H9 (cell line): ENCODE data around the gene TFR2. TPM values are rescaled to one million over a fixed set of nuclear protein-coding genes. Genes with fewer than 3 reads are reported as not detected.

Experiments used
- DNase-seq: peaks from one replicate; pipeline ENCODE4 v3.0.0-alpha.2; 2017
- H2AFZ ChIP-seq: one replicate; pipeline ENCODE4 v1.6.1; 2013; ENCODE audit warnings: mild to moderate bottlenecking, low read length, control low read depth, moderate library complexity
- H2AK5ac ChIP-seq: 2 replicates; pipeline ENCODE4 v1.6.1; 2013; ENCODE audit warnings: low read length, control low read depth, mixed read lengths; ENCODE audit not compliant: insufficient read length
- H2BK120ac ChIP-seq: one replicate; pipeline ENCODE4 v1.6.1; 2013; ENCODE audit warnings: low read depth, mild to moderate bottlenecking, low read length, control low read depth, inconsistent platforms; ENCODE audit not compliant: poor library complexity, severe bottlenecking
- H2BK12ac ChIP-seq: 2 replicates; pipeline ENCODE4 v1.6.1; 2013; ENCODE audit warnings: low read length, control low read depth, mixed read lengths, low read depth; ENCODE audit not compliant: insufficient read length
- H2BK15ac ChIP-seq: 2 replicates; pipeline ENCODE4 v1.6.1; 2013; ENCODE audit warnings: low read depth, low read length, control low read depth
- H2BK20ac ChIP-seq: one replicate; pipeline ENCODE4 v1.6.1; 2013; ENCODE audit warnings: low read depth, mild to moderate bottlenecking, low read length, control low read depth, inconsistent platforms; ENCODE audit not compliant: poor library complexity, severe bottlenecking
- H2BK5ac ChIP-seq: 2 replicates; pipeline ENCODE4 v1.6.1; 2013; ENCODE audit warnings: low read length, control low read depth, mixed read lengths; ENCODE audit not compliant: insufficient read length
- H3K14ac ChIP-seq: 2 replicates; pipeline ENCODE4 v1.6.1; 2013; ENCODE audit warnings: low read length, control low read depth; ENCODE audit not compliant: insufficient read depth
- H3K18ac ChIP-seq: 2 replicates; pipeline ENCODE4 v1.6.1; 2013; ENCODE audit warnings: low read depth, mild to moderate bottlenecking, mixed read lengths, low read length, control low read depth; ENCODE audit not compliant: insufficient read length
- H3K23ac ChIP-seq: 2 replicates; pipeline ENCODE4 v1.6.1; 2013; ENCODE audit warnings: low read length, control low read depth, mixed read lengths, low read depth; ENCODE audit not compliant: insufficient read length
- H3K23me2 ChIP-seq: 2 replicates; pipeline ENCODE4 v1.6.1; 2013; ENCODE audit warnings: low read depth, mild to moderate bottlenecking, mixed read lengths, low read length, control low read depth; ENCODE audit not compliant: insufficient read length, poor library complexity, severe bottlenecking
- H3K27ac ChIP-seq: 2 replicates; pipeline ENCODE4 v1.5.1; 2013; ENCODE audit warnings: low read length, control low read depth, mixed read lengths, low read depth; ENCODE audit not compliant: insufficient read length
- H3K27me3 ChIP-seq: 2 replicates; pipeline ENCODE4 v1.6.1; 2013; ENCODE audit warnings: low read length, control low read depth, inconsistent platforms; ENCODE audit not compliant: insufficient read depth
- H3K4ac ChIP-seq: 2 replicates; pipeline ENCODE4 v1.6.1; 2013; ENCODE audit warnings: low read depth, mild to moderate bottlenecking, control low read depth, inconsistent platforms, low read length, moderate library complexity
- H3K4me1 ChIP-seq: 2 replicates; pipeline ENCODE4 v1.6.1; 2013; ENCODE audit warnings: low read length, control low read depth, inconsistent platforms; ENCODE audit not compliant: insufficient read depth
- H3K4me2 ChIP-seq: 2 replicates; pipeline ENCODE4 v1.6.1; 2013; ENCODE audit warnings: low read length, control low read depth, mixed read lengths; ENCODE audit not compliant: insufficient read length, insufficient read depth
- H3K56ac ChIP-seq: 2 replicates; pipeline ENCODE4 v1.6.1; 2013; ENCODE audit warnings: low read depth, mild to moderate bottlenecking, mixed read lengths, low read length, control low read depth; ENCODE audit not compliant: insufficient read length
- H3K79me1 ChIP-seq: 2 replicates; pipeline ENCODE4 v1.6.1; 2013; ENCODE audit warnings: low read depth, mild to moderate bottlenecking, moderate library complexity, low read length, control low read depth, inconsistent platforms; ENCODE audit not compliant: insufficient read depth, poor library complexity, severe bottlenecking
- H3K79me2 ChIP-seq: 2 replicates; pipeline ENCODE4 v1.6.1; 2013; ENCODE audit warnings: low read length, control low read depth, inconsistent platforms; ENCODE audit not compliant: insufficient read depth
- H3K9ac ChIP-seq: 2 replicates; pipeline ENCODE4 v1.6.1; 2013; ENCODE audit warnings: low read length, control low read depth, mixed read lengths; ENCODE audit not compliant: insufficient read length; ENCODE audit errors: extremely low read depth
- H3K9me3 ChIP-seq: one replicate; pipeline ENCODE4 v1.6.1; 2013; ENCODE audit warnings: low read depth, low read length, inconsistent platforms; ENCODE audit not compliant: control insufficient read depth
- H3T11ph ChIP-seq: one replicate; pipeline ENCODE4 v1.6.1; 2013; ENCODE audit warnings: mild to moderate bottlenecking, low read length, control low read depth, inconsistent platforms
- H4K20me1 ChIP-seq: one replicate; pipeline ENCODE4 v1.6.1; 2013; ENCODE audit not compliant: control insufficient read depth, insufficient read length, insufficient read depth
- H4K5ac ChIP-seq: 2 replicates; pipeline ENCODE4 v1.6.1; 2013; ENCODE audit warnings: low read depth, mild to moderate bottlenecking, mixed read lengths, low read length, control low read depth; ENCODE audit not compliant: insufficient read length
- H4K8ac ChIP-seq: replicated peaks from 2 replicates; pipeline ENCODE4 v1.6.1; 2013; ENCODE audit warnings: low read length, control low read depth, mixed read lengths, low read depth; ENCODE audit not compliant: insufficient read length
- H4K91ac ChIP-seq: 2 replicates; pipeline ENCODE4 v1.6.1; 2013; ENCODE audit warnings: low read depth, mild to moderate bottlenecking, moderate library complexity, mixed read lengths, low read length, control low read depth; ENCODE audit not compliant: insufficient read length
- H3K27ac Mint-ChIP-seq, 3 experiments: 2 replicates in 2 of 3; 3 replicates in 1 of 3; pipeline ENCODE4 v1.8.0; 2020 to 2021; ENCODE audit warnings: mixed read lengths in 3 of 3, mild to moderate bottlenecking in 1 of 3, moderate library complexity in 1 of 3
- H3K27me3 Mint-ChIP-seq: 2 replicates; pipeline ENCODE4 v1.8.0; 2021; ENCODE audit warnings: low read depth, mild to moderate bottlenecking, moderate library complexity, mixed read lengths
- H3K36me3 Mint-ChIP-seq, 3 experiments: 2 replicates in 2 of 3; 3 replicates in 1 of 3; pipeline ENCODE4 v1.8.0; 2020 to 2021; ENCODE audit warnings: low read depth in 3 of 3, mixed read lengths in 3 of 3; ENCODE audit not compliant: insufficient read depth in 1 of 3
- H3K4me1 Mint-ChIP-seq, 2 experiments: 2 replicates each; pipeline ENCODE4 v1.8.0; 2020; ENCODE audit warnings: mixed read lengths in 2 of 2
- H3K4me3 Mint-ChIP-seq, 2 experiments: 2 replicates in 1 of 2; 3 replicates in 1 of 2; pipeline ENCODE4 v1.8.0; 2020 to 2021; ENCODE audit warnings: mild to moderate bottlenecking in 2 of 2, mixed read lengths in 2 of 2, moderate library complexity in 1 of 2
- H3K9me3 Mint-ChIP-seq, 2 experiments: 2 replicates in 1 of 2; 3 replicates in 1 of 2; pipeline ENCODE4 v1.8.0; 2020; ENCODE audit warnings: mild to moderate bottlenecking in 2 of 2, mixed read lengths in 2 of 2, moderate library complexity in 1 of 2
- CTCF ChIP-seq: fragments of 200-600 bp; sonication (generic); conservative IDR thresholded peaks from 3 replicates; pipeline ENCODE4 v1.8.0; 2021; ENCODE audit warnings: antibody characterized with exemption, mild to moderate bottlenecking
- WGBS: extraction: QIAGEN DNeasy Blood & Tissue Kit; methylation state at CpG from one replicate; pipeline ENCODE4 v1.1.7; 2013; ENCODE audit warnings: missing lambda C conversion rate, low lambda C conversion rate, mixed read lengths; ENCODE audit not compliant: insufficient read length; ENCODE audit errors: extremely low coverage; 5-methylcytosine and 5-hydroxymethylcytosine counted together
- total RNA-seq: library from RNA; stranded (reverse); gene quantifications from 2 replicates; pipeline ENCODE4 v1.2.1, GENCODE V29; 2021

The TFR2 gene
- total RNA-seq, 1 experiment from 2014 or later: 2.3 TPM

GRCh38 chr7:100599911-100600729 lies 41.2 kb downstream of the TFR2 start:
- TF ChIP-seq CTCF: peak; percentile 48
- no CpG with 5 or more reads among the region's 18 CpGs for WGBS
- H3T11ph ChIP-seq: no peak overlapping the region
- peaks cover 10% of the 10 kb centered on the region for H3K27me3 Mint-ChIP-seq
- no peak overlapping the region for H3K18ac ChIP-seq
- H3K27me3 ChIP-seq: no peaks in the 10 kb centered on the region
- H2BK5ac ChIP-seq: no peak overlapping the region
- H4K91ac ChIP-seq: no peak overlapping the region
- no peak overlapping the region for H2BK20ac ChIP-seq
- no peaks in the 10 kb centered on the region for H3K79me1 ChIP-seq
- H3K4me1 ChIP-seq: peaks cover 4% of the 10 kb centered on the region; the same call in 1 of the 2 replicates
- H2BK120ac ChIP-seq: no peak overlapping the region
- H3K4ac ChIP-seq: no peak overlapping the region
- no peak for DNase-seq
- no peaks in the 10 kb centered on the region for H3K79me2 ChIP-seq
- H3K27ac Mint-ChIP-seq: peak overlapping the region in 1 of 3 experiments; percentile 24; a peak in 1 of 7 replicates
- no peak overlapping the region for H4K5ac ChIP-seq
- H3K9me3 ChIP-seq: no peaks in the 10 kb centered on the region
- peaks cover 5 to 42% (median 9%) of the 10 kb centered on the region in 3 experiments; a peak in 5 of 7 replicates for H3K36me3 Mint-ChIP-seq
- H2BK15ac ChIP-seq: no peak overlapping the region
- H4K8ac ChIP-seq: no peak overlapping the region
- no peak overlapping the region for H3K27ac ChIP-seq
- no peak overlapping the region for H2AK5ac ChIP-seq
- H3K56ac ChIP-seq: no peak overlapping the region
- H4K20me1 ChIP-seq: no peaks in the 10 kb centered on the region
- peaks cover 25 to 33% of the 10 kb centered on the region in 2 experiments for H3K4me1 Mint-ChIP-seq
- no peak overlapping the region for H3K4me2 ChIP-seq
- H3K9ac ChIP-seq: no peak overlapping the region
- H3K14ac ChIP-seq: no peak overlapping the region; the same call in 1 of the 2 replicates
- H3K4me3 Mint-ChIP-seq: peak overlapping the region in 1 of 2 experiments; percentile 14; a peak in 1 of 5 replicates
- H3K23ac ChIP-seq: no peak overlapping the region
- no peak overlapping the region for H2BK12ac ChIP-seq
- H3K23me2 ChIP-seq: peaks cover 27% of the 10 kb centered on the region
- no peak overlapping the region for H2AFZ ChIP-seq
- H3K9me3 Mint-ChIP-seq: no peaks in the 10 kb centered on the region
